Hepatocyte (in vitro differentiated cells): ENCODE results near the gene TSNAX. TPM values are rescaled to one million over a fixed set of nuclear protein-coding genes. Genes with fewer than 3 reads are reported as not detected.

Experiments
- DNase-seq: peaks from one replicate; pipeline ENCODE4 v3.0.0-alpha.2; 2016; ENCODE audit warnings: low spot score
- H2AFZ ChIP-seq: fragments of 200-600 bp; sonication (generic); 2 replicates; pipeline ENCODE4 v1.6.0; 2016; ENCODE audit warnings: antibody characterized with exemption, mild to moderate bottlenecking
- H3K27ac ChIP-seq: fragments of 200-600 bp; sonication (generic); 2 replicates; pipeline ENCODE4 v1.5.1; 2016; ENCODE audit warnings: mild to moderate bottlenecking
- H3K27me3 ChIP-seq: fragments of 200-600 bp; sonication (generic); 2 replicates; pipeline ENCODE4 v1.6.1; 2016
- H3K36me3 ChIP-seq: fragments of 200-600 bp; sonication (generic); replicated peaks from 2 replicates; pipeline ENCODE4 v1.5.1; 2016; ENCODE audit warnings: low read depth; ENCODE audit not compliant: insufficient read depth
- H3K4me1 ChIP-seq: fragments of 200-600 bp; sonication (generic); 2 replicates; pipeline ENCODE4 v1.5.1; 2016; ENCODE audit warnings: mild to moderate bottlenecking, moderate library complexity; ENCODE audit not compliant: insufficient read depth
- H3K4me2 ChIP-seq: fragments of 200-600 bp; sonication (generic); 2 replicates; pipeline ENCODE4 v1.6.0; 2016
- H3K4me3 ChIP-seq: fragments of 200-600 bp; sonication (generic); 2 replicates; pipeline ENCODE4 v1.5.1; 2016; ENCODE audit warnings: mild to moderate bottlenecking
- H3K79me2 ChIP-seq: fragments of 200-600 bp; sonication (generic); 2 replicates; pipeline ENCODE4 v1.6.0; 2017; ENCODE audit warnings: mild to moderate bottlenecking
- H3K9me2 ChIP-seq: fragments of 200-600 bp; sonication (generic); replicated peaks from 2 replicates; pipeline ENCODE4 v1.6.0; 2017; ENCODE audit warnings: mild to moderate bottlenecking; ENCODE audit not compliant: insufficient read depth
- H3K9me3 ChIP-seq: fragments of 200-600 bp; sonication (generic); 2 replicates; pipeline ENCODE4 v1.5.1; 2016; ENCODE audit warnings: low read depth, mild to moderate bottlenecking
- H4K20me1 ChIP-seq: fragments of 200-600 bp; sonication (generic); 2 replicates; pipeline ENCODE4 v1.6.0; 2016; ENCODE audit warnings: mild to moderate bottlenecking; ENCODE audit not compliant: insufficient read depth, poor library complexity, severe bottlenecking
- EZH2 ChIP-seq: fragments of 200-600 bp; sonication (generic); IDR thresholded peaks from 2 replicates; pipeline ENCODE4 v1.6.1; 2016; ENCODE audit warnings: antibody characterized with exemption, mild to moderate bottlenecking, borderline replicate concordance
- EZH2phosphoT487 ChIP-seq: fragments of 200-600 bp; sonication (generic); IDR thresholded peaks from one replicate; pipeline ENCODE4 v1.6.1; 2018; ENCODE audit warnings: antibody characterized with exemption, mild to moderate bottlenecking, low read depth, moderate library complexity; ENCODE audit not compliant: unreplicated experiment, severe bottlenecking
- WGBS: methylation state at CpG from one replicate; pipeline ENCODE4 v1.1.6; 2016; ENCODE audit warnings: low lambda C conversion rate; ENCODE audit errors: missing lambda C conversion rate; 5-methylcytosine and 5-hydroxymethylcytosine counted together
- polyA plus RNA-seq: library from polyadenylated mRNA; unstranded; fragments of >200 nt; fragmentation: Nextera tagmentation; extraction: Ambion mirVana; gene quantifications from 2 replicates; pipeline ENCODE4 v1.2.1, GENCODE V29; 2016
- total RNA-seq: library from RNA; depleted of rRNA; stranded (reverse); fragments of >200 nt; gene quantifications from 2 replicates; pipeline ENCODE4 v1.2.3, GENCODE V29; 2014
- TF ChIP-seq, protein P1 (sequence below): fragments of 200-600 bp; sonication (generic); IDR thresholded peaks from 2 replicates; pipeline ENCODE4 v1.5.1; 2016; ENCODE audit warnings: antibody characterized with exemption, mild to moderate bottlenecking; ENCODE audit not compliant: poor library complexity

The TSNAX gene
- total and polyA plus RNA-seq, 2 experiments from 2014 or later: 26.8 to 42.2 TPM

GRCh38 chr1:231606712-231607111, 78.2 kb downstream of the TSNAX start:
- no peaks in the 10 kb centered on the region for H3K9me2 ChIP-seq
- H3K9me3 ChIP-seq: no peaks in the 10 kb centered on the region
- H3K4me2 ChIP-seq: no peak overlapping the region
- no peak overlapping the region for H2AFZ ChIP-seq
- H3K79me2 ChIP-seq: no peaks in the 10 kb centered on the region
- DNase-seq: no peak
- TF ChIP-seq EZH2phosphoT487: no peak
- TF ChIP-seq, protein P1, sequence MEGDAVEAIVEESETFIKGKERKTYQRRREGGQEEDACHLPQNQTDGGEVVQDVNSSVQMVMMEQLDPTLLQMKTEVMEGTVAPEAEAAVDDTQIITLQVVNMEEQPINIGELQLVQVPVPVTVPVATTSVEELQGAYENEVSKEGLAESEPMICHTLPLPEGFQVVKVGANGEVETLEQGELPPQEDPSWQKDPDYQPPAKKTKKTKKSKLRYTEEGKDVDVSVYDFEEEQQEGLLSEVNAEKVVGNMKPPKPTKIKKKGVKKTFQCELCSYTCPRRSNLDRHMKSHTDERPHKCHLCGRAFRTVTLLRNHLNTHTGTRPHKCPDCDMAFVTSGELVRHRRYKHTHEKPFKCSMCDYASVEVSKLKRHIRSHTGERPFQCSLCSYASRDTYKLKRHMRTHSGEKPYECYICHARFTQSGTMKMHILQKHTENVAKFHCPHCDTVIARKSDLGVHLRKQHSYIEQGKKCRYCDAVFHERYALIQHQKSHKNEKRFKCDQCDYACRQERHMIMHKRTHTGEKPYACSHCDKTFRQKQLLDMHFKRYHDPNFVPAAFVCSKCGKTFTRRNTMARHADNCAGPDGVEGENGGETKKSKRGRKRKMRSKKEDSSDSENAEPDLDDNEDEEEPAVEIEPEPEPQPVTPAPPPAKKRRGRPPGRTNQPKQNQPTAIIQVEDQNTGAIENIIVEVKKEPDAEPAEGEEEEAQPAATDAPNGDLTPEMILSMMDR: no peak
- TF ChIP-seq EZH2: no peak
- WGBS: 75% methylated on average over 4 of the region's 4 CpGs
- no peaks in the 10 kb centered on the region for H3K4me1 ChIP-seq
- H3K36me3 ChIP-seq: no peaks in the 10 kb centered on the region
- no peaks in the 10 kb centered on the region for H4K20me1 ChIP-seq
- H3K27me3 ChIP-seq: peaks cover 6% of the 10 kb centered on the region
- no peak overlapping the region for H3K27ac ChIP-seq
- H3K4me3 ChIP-seq: no peak overlapping the region

DNA sequence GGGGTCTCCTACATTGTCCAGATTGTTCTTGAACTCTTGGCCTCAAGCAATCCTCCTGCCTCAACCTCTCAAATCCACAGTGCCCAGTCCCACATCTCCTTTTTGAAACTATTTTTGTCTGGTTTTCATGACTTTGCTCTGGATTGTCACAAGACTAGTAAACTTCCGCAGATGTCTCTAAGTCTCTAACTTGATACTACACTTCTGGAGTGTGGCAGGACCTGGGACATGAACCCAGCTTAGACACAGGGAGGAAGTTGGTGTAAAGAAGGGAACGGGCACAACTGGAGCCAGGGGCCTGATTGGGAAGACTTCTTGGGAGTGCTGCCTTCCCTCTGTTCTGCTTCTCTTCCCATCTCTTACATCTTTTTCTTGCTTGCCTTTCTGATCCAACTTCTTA, 81.9 kb downstream of the TSNAX start:
- Histone ChIP-seq H3K4me1 (no peaks in the 10 kb centered on the region), H2AFZ (no peak overlapping the region), H3K79me2 (no peaks in the 10 kb centered on the region), H4K20me1 (no peaks in the 10 kb centered on the region), H3K4me2 (no peak overlapping the region), H3K36me3 (no peaks in the 10 kb centered on the region), H3K4me3 (no peak overlapping the region), H3K9me2 (no peaks in the 10 kb centered on the region), H3K27ac (no peak overlapping the region), H3K27me3 (peaks cover 6% of the 10 kb centered on the region), H3K9me3 (no peaks in the 10 kb centered on the region)
- 91% methylated on average over 2 of the region's 2 CpGs for WGBS
- no peak for DNase-seq
- no peak for TF ChIP-seq EZH2phosphoT487
- no peak for TF ChIP-seq EZH2
- TF ChIP-seq, protein P1: no peak

DNA sequence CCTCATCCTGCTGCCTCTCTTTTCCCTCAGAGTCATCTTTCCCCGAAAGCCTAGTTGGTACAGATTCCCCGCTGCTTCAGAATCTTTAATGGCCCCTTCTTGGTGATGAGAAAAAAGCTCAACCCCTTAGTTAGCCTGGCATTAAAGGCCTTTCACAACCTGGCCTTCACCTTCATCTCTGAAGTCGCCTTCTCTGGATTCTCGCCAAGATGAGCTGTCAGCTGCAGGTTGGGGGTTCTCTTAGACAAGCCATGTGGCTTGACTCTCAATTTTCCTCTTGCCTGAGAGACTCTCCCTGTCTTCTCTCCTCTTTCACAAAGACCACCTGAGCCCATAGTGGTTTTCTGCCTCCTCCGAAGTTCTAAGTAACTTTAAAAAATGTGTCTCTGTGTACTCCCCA, 82.6 kb downstream of the TSNAX start:
- DNase-seq: no peak
- Histone ChIP-seq H2AFZ (no peak overlapping the region), H3K9me2 (no peaks in the 10 kb centered on the region), H3K4me3 (no peak overlapping the region), H3K27me3 (peaks cover 6% of the 10 kb centered on the region), H4K20me1 (no peaks in the 10 kb centered on the region), H3K9me3 (no peaks in the 10 kb centered on the region), H3K79me2 (no peaks in the 10 kb centered on the region), H3K36me3 (no peaks in the 10 kb centered on the region), H3K27ac (no peak overlapping the region), H3K4me2 (no peak overlapping the region), H3K4me1 (no peaks in the 10 kb centered on the region)
- WGBS: 87% methylated on average over 5 of the region's 5 CpGs
- TF ChIP-seq, protein P1: no peak
- no peak for TF ChIP-seq EZH2
- no peak for TF ChIP-seq EZH2phosphoT487

- Histone ChIP-seq H3K4me1 (no peaks in the 10 kb centered on the region), H4K20me1 (no peaks in the 10 kb centered on the region), H2AFZ (no peak overlapping the region), H3K9me2 (no peaks in the 10 kb centered on the region), H3K27ac (no peak overlapping the region), H3K4me2 (no peak overlapping the region), H3K36me3 (no peaks in the 10 kb centered on the region), H3K27me3 (peaks cover 6% of the 10 kb centered on the region), H3K4me3 (no peak overlapping the region), H3K79me2 (no peaks in the 10 kb centered on the region), H3K9me3 (no peaks in the 10 kb centered on the region)
- DNase-seq: no peak
- WGBS: 84% methylated on average over 5 of the region's 5 CpGs
- TF ChIP-seq, protein P1: no peak
- TF ChIP-seq EZH2phosphoT487 (no peak), EZH2 (no peak)
These were observed 83.4 kb downstream of the TSNAX start for GRCh38 chr1:231611851-231612250.
